GM12878 (cell line): ENCODE data around the gene CCDC110.

Source experiments
- CEBPB ChIP-seq, 2 experiments: fragments of 150-350 bp in 1 of 2; IDR thresholded peaks; 2 replicates each; pipeline ENCODE4 v1.6.1; 2012 to 2014; ENCODE audit warnings: low read depth in 2 of 2, low read length in 2 of 2, borderline replicate concordance in 1 of 2, inconsistent platforms in 1 of 2
- HCFC1 ChIP-seq: fragments of 150-350 bp; IDR thresholded peaks from 2 replicates; pipeline ENCODE4 v1.6.1; 2014; ENCODE audit warnings: low read length
- POLR2A ChIP-seq: IDR thresholded peaks from 2 replicates; pipeline ENCODE4 v1.6.1; 2011; ENCODE audit warnings: low read depth, mild to moderate bottlenecking, low read length
- POLR2AphosphoS2 ChIP-seq: IDR thresholded peaks from 2 replicates; pipeline ENCODE4 v1.6.1; 2011; ENCODE audit warnings: low read depth, mild to moderate bottlenecking, low read length, improper control_type of control experiment, moderate library complexity
- ZZZ3 ChIP-seq: IDR thresholded peaks from 2 replicates; pipeline ENCODE4 v1.6.1; 2011; ENCODE audit warnings: low read depth; ENCODE audit not compliant: control insufficient read depth, insufficient read length
- TF ChIP-seq, protein P1 (sequence below): IDR thresholded peaks from 2 replicates; pipeline ENCODE4 v1.6.1; 2012; ENCODE audit warnings: low read depth, low read length, improper control_type of control experiment
- TF ChIP-seq, protein P2 (sequence below), 3 experiments: IDR thresholded peaks in 2 of 3; conservative IDR thresholded peaks in 1 of 3; 2 replicates each; pipeline ENCODE4 v1.5.1; 2011; ENCODE audit warnings: low read depth in 3 of 3, low read length in 3 of 3, mild to moderate bottlenecking in 3 of 3, control low read depth in 2 of 3, moderate library complexity in 2 of 3, inconsistent platforms in 1 of 3, mixed read lengths in 1 of 3; ENCODE audit not compliant: control insufficient read depth in 2 of 3, insufficient read depth in 1 of 3; ENCODE audit errors: extremely low read depth in 1 of 3
- TF ChIP-seq, protein P3 (sequence below): fragments of 450-650 bp; IDR thresholded peaks from 2 replicates; pipeline ENCODE4 v1.6.1; 2014; ENCODE audit warnings: mild to moderate bottlenecking

- TF ChIP-seq CEBPB (IDR thresholded peaks at IDR 0.05; ENCODE audit: borderline replicate concordance in 1 of 2, low read depth in 2 of 2, low read length in 2 of 2) (no peak), POLR2AphosphoS2 (no peak), ZZZ3 (no peak), HCFC1 (no peak), POLR2A (no peak)
- TF ChIP-seq, protein P1, sequence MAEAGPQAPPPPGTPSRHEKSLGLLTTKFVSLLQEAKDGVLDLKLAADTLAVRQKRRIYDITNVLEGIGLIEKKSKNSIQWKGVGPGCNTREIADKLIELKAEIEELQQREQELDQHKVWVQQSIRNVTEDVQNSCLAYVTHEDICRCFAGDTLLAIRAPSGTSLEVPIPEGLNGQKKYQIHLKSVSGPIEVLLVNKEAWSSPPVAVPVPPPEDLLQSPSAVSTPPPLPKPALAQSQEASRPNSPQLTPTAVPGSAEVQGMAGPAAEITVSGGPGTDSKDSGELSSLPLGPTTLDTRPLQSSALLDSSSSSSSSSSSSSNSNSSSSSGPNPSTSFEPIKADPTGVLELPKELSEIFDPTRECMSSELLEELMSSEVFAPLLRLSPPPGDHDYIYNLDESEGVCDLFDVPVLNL = no peak
- TF ChIP-seq, protein P2, sequence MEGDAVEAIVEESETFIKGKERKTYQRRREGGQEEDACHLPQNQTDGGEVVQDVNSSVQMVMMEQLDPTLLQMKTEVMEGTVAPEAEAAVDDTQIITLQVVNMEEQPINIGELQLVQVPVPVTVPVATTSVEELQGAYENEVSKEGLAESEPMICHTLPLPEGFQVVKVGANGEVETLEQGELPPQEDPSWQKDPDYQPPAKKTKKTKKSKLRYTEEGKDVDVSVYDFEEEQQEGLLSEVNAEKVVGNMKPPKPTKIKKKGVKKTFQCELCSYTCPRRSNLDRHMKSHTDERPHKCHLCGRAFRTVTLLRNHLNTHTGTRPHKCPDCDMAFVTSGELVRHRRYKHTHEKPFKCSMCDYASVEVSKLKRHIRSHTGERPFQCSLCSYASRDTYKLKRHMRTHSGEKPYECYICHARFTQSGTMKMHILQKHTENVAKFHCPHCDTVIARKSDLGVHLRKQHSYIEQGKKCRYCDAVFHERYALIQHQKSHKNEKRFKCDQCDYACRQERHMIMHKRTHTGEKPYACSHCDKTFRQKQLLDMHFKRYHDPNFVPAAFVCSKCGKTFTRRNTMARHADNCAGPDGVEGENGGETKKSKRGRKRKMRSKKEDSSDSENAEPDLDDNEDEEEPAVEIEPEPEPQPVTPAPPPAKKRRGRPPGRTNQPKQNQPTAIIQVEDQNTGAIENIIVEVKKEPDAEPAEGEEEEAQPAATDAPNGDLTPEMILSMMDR (IDR thresholded peaks at IDR 0.05 in 2 of 3, conservative IDR thresholded peaks at IDR 0.05 in 1 of 3; ENCODE audit: control insufficient read depth in 2 of 3, extremely low read depth in 1 of 3, insufficient read depth in 1 of 3, low read depth in 3 of 3, low read length in 3 of 3) = no peak
- TF ChIP-seq, protein P3, sequence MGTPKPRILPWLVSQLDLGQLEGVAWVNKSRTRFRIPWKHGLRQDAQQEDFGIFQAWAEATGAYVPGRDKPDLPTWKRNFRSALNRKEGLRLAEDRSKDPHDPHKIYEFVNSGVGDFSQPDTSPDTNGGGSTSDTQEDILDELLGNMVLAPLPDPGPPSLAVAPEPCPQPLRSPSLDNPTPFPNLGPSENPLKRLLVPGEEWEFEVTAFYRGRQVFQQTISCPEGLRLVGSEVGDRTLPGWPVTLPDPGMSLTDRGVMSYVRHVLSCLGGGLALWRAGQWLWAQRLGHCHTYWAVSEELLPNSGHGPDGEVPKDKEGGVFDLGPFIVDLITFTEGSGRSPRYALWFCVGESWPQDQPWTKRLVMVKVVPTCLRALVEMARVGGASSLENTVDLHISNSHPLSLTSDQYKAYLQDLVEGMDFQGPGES = no peak
These were observed 28.5 kb upstream of the CCDC110 start for GRCh38 chr4:185500035-185500434.
